Activated naive CD4-positive, alpha-beta T cell treated with anti-CD3 and anti-CD28 coated beads, Interleukin-2, amount 50 U/mL, for 24 hours (primary cell): ENCODE results near the gene MRPL51.

Experiments
- H3K27ac Mint-ChIP-seq: one replicate; pipeline ENCODE4 v1.8.0; 2021; ENCODE audit warnings: mild to moderate bottlenecking, mixed read lengths
- H3K27me3 Mint-ChIP-seq: one replicate; pipeline ENCODE4 v1.8.0; 2021; ENCODE audit warnings: mixed read lengths
- H3K36me3 Mint-ChIP-seq: one replicate; pipeline ENCODE4 v1.8.0; 2021; ENCODE audit warnings: mixed read lengths
- H3K4me1 Mint-ChIP-seq: one replicate; pipeline ENCODE4 v1.8.0; 2021; ENCODE audit warnings: mixed read lengths
- H3K4me3 Mint-ChIP-seq: one replicate; pipeline ENCODE4 v1.8.0; 2021; ENCODE audit warnings: mild to moderate bottlenecking, mixed read lengths
- H3K9me3 Mint-ChIP-seq: one replicate; pipeline ENCODE4 v1.8.0; 2021; ENCODE audit warnings: mixed read lengths

Gene MRPL51

GRCh38 chr12:6461401-6462233 lies 31.4 kb downstream of the MRPL51 start:
- Mint-ChIP-seq H3K27ac (peak overlapping the region; percentile 99), H3K36me3 (peaks cover 47% of the 10 kb centered on the region)

GRCh38 chr12:6460751-6461371 lies 32.2 kb downstream of the MRPL51 start:
- Mint-ChIP-seq H3K9me3 (no peaks in the 10 kb centered on the region), H3K27me3 (no peaks in the 10 kb centered on the region), H3K4me1 (peaks cover 82% of the 10 kb centered on the region), H3K27ac (peak overlapping the region; percentile 99), H3K36me3 (peaks cover 48% of the 10 kb centered on the region), H3K4me3 (peak overlapping the region; percentile 82)

More at GRCh38 chr12:6461401-6462233, 31.4 kb downstream of the MRPL51 start:
- Mint-ChIP-seq H3K4me3 (peak overlapping the region; percentile 82), H3K4me1 (peaks cover 87% of the 10 kb centered on the region), H3K9me3 (no peaks in the 10 kb centered on the region), H3K27me3 (no peaks in the 10 kb centered on the region)

- peak overlapping the region; percentile 87 for H3K27ac Mint-ChIP-seq
- peaks cover 78% of the 10 kb centered on the region for H3K4me1 Mint-ChIP-seq
- no peaks in the 10 kb centered on the region for H3K27me3 Mint-ChIP-seq
- peak overlapping the region; percentile 31 for H3K4me3 Mint-ChIP-seq
- H3K9me3 Mint-ChIP-seq = no peaks in the 10 kb centered on the region
- H3K36me3 Mint-ChIP-seq = peaks cover 47% of the 10 kb centered on the region
These were observed 34.1 kb downstream of the MRPL51 start for GRCh38 chr12:6459004-6459337.

GRCh38 chr12:6458281-6459003 lies 34.6 kb downstream of the MRPL51 start:
- Mint-ChIP-seq H3K4me1 (peaks cover 78% of the 10 kb centered on the region), H3K36me3 (peaks cover 45% of the 10 kb centered on the region), H3K27me3 (no peaks in the 10 kb centered on the region), H3K27ac (peak overlapping the region; percentile 87), H3K4me3 (peak overlapping the region; percentile 31), H3K9me3 (no peaks in the 10 kb centered on the region)

GRCh38 chr12:6457220-6457945 lies 35.7 kb downstream of the MRPL51 start:
- Mint-ChIP-seq H3K4me3 (no peak overlapping the region), H3K4me1 (peaks cover 76% of the 10 kb centered on the region), H3K9me3 (no peaks in the 10 kb centered on the region), H3K36me3 (peaks cover 44% of the 10 kb centered on the region), H3K27me3 (no peaks in the 10 kb centered on the region), H3K27ac (peak overlapping the region; percentile 88)

GRCh38 chr12:6452944-6453630 lies 40.0 kb downstream of the MRPL51 start:
- Mint-ChIP-seq H3K27ac (peak overlapping the region; percentile 100), H3K9me3 (no peaks in the 10 kb centered on the region), H3K36me3 (peaks cover 28% of the 10 kb centered on the region), H3K4me3 (peak overlapping the region; percentile 100), H3K27me3 (no peaks in the 10 kb centered on the region), H3K4me1 (peaks cover 65% of the 10 kb centered on the region)

GRCh38 chr12:6452245-6452943 lies 40.7 kb downstream of the MRPL51 start:
- Mint-ChIP-seq H3K36me3 (peaks cover 29% of the 10 kb centered on the region), H3K27ac (peak overlapping the region; percentile 100), H3K4me3 (peak overlapping the region; percentile 100), H3K4me1 (peaks cover 69% of the 10 kb centered on the region), H3K9me3 (no peaks in the 10 kb centered on the region), H3K27me3 (no peaks in the 10 kb centered on the region)

- H3K9me3 Mint-ChIP-seq = no peaks in the 10 kb centered on the region
- H3K27me3 Mint-ChIP-seq = no peaks in the 10 kb centered on the region
- peak within 1 kb of the TSS; percentile 100 for H3K27ac Mint-ChIP-seq
- H3K4me1 Mint-ChIP-seq = peaks cover 70% of the 10 kb centered on the region
- peaks cover 23% of the 10 kb centered on the region for H3K36me3 Mint-ChIP-seq
- peak within 1 kb of the TSS; percentile 100 for H3K4me3 Mint-ChIP-seq
These were observed 41.5 kb downstream of the MRPL51 start, which contains the start of gene TAPBPL for GRCh38 chr12:6451348-6452244. Gene TAPBPL, plus strand, starts transcription at chr12:6452042. Its CDS starts 207 bp downstream, at chr12:6452249.

GRCh38 chr12:6450869-6451347 lies 42.2 kb downstream of the MRPL51 start:
- peak overlapping the region; percentile 100 for H3K27ac Mint-ChIP-seq
- no peaks in the 10 kb centered on the region for H3K27me3 Mint-ChIP-seq
- H3K4me3 Mint-ChIP-seq = peak overlapping the region; percentile 100
- H3K9me3 Mint-ChIP-seq = no peaks in the 10 kb centered on the region
- H3K4me1 Mint-ChIP-seq = peaks cover 73% of the 10 kb centered on the region
- H3K36me3 Mint-ChIP-seq = peaks cover 21% of the 10 kb centered on the region

GRCh38 chr12:6450091-6450868 lies 42.8 kb downstream of the MRPL51 start:
- peaks cover 69% of the 10 kb centered on the region for H3K4me1 Mint-ChIP-seq
- H3K27me3 Mint-ChIP-seq = no peaks in the 10 kb centered on the region
- no peaks in the 10 kb centered on the region for H3K9me3 Mint-ChIP-seq
- peak overlapping the region; percentile 100 for H3K27ac Mint-ChIP-seq
- H3K36me3 Mint-ChIP-seq = peaks cover 23% of the 10 kb centered on the region
- H3K4me3 Mint-ChIP-seq = peak overlapping the region; percentile 100

GRCh38 chr12:6444704-6445688 lies 48.1 kb downstream of the MRPL51 start, which contains the start of gene CD27:
Gene CD27, plus strand, starts transcription at chr12:6444955. Its CDS starts 141 bp downstream, at chr12:6445096.
- Mint-ChIP-seq H3K4me1 (peaks cover 67% of the 10 kb centered on the region), H3K4me3 (peak within 1 kb of the TSS; percentile 94), H3K36me3 (peaks cover 7% of the 10 kb centered on the region), H3K9me3 (no peaks in the 10 kb centered on the region), H3K27ac (peak within 1 kb of the TSS; percentile 90), H3K27me3 (no peaks in the 10 kb centered on the region)

GRCh38 chr12:6444031-6444430 lies 49.0 kb downstream of the MRPL51 start:
- peak overlapping the region; percentile 94 for H3K4me3 Mint-ChIP-seq
- H3K27ac Mint-ChIP-seq = peak overlapping the region; percentile 90
- no peaks in the 10 kb centered on the region for H3K9me3 Mint-ChIP-seq
- H3K4me1 Mint-ChIP-seq = peaks cover 66% of the 10 kb centered on the region
- no peaks in the 10 kb centered on the region for H3K27me3 Mint-ChIP-seq
- H3K36me3 Mint-ChIP-seq = peaks cover 7% of the 10 kb centered on the region
